NCI-H2029 treated with DMSO at 0.1 percent for 48 hours (cell line): Measurements from ENCODE around the gene UTP25.
A peak's percentile ranks its signal among the peaks of the same experiment; 100 is the strongest.

Experiments
- DNase-seq: peaks from one replicate; lab custom pipeline; 2025; lab: John Stamatoyannopoulos, UW

Gene UTP25

DNA sequence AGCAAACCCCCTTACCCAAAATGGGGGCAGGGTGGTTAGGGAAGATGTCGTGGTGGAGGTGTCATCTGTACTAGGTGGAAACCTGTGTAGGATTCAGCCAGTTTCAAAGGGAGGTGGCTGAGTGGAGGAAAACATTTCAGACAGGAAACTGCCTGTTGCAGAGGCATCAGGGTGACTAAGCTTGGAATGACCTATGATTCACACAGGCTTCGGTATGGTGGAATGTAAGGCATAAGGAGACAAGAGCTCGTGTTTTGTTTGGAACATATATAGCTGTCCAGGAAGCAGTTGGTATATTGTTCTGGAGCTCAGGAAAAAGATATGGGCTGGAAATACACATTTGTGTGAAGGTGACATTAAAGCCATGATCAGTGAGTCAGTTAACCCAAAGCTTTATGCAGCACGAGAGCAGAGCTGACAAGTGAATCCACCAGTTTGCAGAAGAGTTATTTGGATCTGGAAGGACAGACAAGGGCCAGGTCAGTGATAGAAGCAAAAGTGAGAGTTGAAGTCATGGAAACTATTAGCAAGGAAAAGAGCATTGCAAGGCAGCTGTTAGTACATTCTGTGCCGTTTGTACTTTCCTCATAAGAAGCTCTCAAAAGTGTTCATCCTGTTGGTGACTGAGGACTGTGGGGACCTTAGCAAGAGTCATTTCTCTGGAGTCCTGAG is 12.2 kb downstream of the UTP25 start:
- no peak for DNase-seq

GRCh38 chr1:209840611-209841010 is 12.8 kb downstream of the UTP25 start:
- no peak for DNase-seq

- no peak for DNase-seq
These were observed 17.1 kb downstream of the UTP25 start for GRCh38 chr1:209844695-209845407.

DNA sequence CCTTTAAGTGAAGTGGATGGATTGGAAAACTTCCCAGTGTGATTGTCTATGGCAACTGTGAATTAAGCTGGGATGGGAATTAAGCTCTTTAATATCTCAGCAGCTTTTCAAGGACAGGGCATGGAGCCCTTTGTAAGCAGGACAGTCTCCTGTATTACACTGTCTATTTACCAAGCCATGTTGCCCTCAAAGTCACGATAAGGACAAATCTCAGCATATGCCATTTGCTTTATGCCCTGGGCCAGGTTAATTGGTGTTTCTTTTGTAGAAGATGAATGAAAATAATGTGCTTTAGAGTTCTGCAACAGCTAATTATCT is 17.6 kb downstream of the UTP25 start:
- peak; percentile 58 for DNase-seq

DNA sequence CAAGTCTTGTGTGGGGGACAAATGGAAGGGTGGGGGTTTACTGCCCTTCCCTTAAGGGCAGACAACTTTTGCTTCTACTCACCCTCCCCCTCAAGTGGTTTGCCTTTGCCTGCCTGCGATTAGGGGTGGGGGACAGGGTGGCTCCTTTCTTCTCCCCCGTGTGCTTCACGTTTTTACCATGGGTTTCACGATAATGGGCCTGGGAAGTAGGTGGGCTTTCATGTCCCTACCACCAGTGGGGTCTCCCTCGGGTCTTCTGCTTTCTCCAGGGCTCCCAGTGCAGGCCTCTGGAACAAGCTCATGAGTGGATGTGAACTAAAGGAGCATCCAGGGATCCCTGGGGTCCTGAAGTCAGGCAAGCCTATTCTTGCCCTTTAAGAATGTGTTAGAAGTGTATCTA is 21.6 kb downstream of the UTP25 start:
- no peak for DNase-seq

DNA sequence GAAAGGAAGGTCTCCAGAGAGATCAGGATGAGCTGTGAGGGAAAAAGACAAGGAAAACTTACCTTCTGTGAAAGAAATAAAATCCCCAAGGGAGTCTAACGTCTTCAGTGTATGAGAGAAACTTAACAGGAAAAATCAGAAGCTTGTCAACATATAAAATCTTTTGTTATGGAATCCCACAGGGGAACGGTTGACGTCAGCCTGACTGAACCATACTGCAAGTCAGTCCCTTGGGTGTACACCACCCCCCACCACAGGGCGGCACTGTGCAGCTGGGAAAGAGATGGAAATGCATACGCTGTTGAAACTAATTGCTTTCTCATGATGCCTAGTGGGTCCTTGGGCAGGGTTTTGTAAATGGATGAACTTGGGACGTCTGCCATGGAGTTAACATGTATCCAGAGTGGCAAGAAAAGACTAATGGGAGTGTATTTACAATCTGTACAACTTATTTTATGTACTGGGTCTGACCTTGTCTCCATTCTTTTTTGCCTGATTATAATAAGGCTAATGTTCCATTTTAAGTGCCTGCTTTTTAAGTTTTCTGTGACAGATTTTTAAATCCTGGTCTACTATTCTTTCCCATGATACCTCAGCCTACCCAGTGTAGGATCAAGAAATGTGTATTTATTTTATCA is 22.7 kb downstream of the UTP25 start:
- no peak for DNase-seq

- no peak for DNase-seq
These were observed 25.9 kb downstream of the UTP25 start for GRCh38 chr1:209853676-209854075.

GRCh38 chr1:209854196-209854595 is 26.4 kb downstream of the UTP25 start:
- DNase-seq = no peak

DNA sequence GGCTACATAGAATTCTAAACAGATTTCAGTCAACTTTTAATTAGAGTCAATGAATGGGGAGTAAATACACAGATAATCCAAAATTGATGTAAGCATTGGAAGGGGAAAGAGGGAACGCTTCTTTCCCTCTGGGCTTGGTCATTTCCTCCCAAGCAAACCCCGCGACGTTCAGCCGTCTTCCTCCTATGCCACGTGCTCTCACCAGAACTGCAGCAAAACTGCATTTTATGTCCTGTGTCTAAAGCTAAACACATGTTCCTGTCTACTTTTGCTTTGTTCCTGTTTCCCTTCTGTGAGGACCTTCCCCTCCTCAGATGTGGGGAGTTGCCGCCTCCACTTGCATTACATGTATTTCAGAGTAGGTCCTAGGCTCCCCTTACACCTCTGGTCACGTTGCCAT is 27.2 kb downstream of the UTP25 start:
- no peak for DNase-seq

- DNase-seq = no peak
These were observed 27.9 kb downstream of the UTP25 start for GRCh38 chr1:209855623-209856022.

DNA sequence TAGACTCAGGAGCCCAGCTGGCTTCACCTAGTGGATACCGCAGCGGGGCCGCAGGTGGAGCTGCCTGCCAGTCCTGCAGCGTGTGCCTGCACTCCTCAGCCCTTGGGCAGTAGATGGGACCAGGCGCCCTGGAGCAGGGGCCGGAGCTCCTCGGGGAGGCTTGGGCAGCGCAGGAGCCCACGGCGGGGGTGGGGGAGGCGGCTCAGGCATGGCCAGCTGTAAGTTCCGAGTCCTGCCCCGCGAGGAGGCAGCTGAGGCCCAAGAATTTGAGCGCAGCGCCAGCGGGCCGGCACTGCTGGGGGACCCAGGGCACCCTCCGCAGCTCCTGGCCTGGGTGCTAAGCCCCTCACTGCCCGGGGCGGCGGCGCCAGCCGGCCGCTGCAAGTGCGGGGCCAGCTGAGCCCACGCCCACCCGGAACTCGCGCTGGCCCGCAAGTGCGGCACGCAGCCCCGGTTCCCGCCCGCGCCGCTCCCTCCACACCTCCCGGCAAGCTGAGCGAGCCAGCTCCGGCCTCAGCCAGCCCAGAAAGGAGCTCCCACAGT is 30.9 kb downstream of the UTP25 start:
- no peak for DNase-seq

GRCh38 chr1:209860293-209860881 is 32.6 kb downstream of the UTP25 start:
- DNase-seq = peak; percentile 69

DNA sequence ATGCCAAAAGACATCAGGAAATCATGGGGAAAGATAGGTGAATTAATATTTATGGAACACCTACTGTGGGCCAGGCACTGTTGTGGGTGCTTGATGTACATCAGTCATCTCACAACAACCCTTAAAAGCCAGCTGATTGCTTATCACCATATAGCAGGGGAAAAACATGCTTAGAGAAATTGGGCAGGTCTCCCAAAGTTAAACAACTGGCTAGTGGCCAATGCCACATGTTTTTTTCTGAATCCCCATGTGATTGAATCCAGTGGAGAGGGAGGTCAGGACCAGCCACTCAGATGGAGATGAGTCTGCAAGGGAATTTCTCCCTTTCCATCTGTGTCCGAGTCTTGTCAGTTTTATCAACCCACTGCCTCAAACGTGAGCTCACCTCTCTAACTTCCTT is 33.5 kb downstream of the UTP25 start:
- no peak for DNase-seq

DNA sequence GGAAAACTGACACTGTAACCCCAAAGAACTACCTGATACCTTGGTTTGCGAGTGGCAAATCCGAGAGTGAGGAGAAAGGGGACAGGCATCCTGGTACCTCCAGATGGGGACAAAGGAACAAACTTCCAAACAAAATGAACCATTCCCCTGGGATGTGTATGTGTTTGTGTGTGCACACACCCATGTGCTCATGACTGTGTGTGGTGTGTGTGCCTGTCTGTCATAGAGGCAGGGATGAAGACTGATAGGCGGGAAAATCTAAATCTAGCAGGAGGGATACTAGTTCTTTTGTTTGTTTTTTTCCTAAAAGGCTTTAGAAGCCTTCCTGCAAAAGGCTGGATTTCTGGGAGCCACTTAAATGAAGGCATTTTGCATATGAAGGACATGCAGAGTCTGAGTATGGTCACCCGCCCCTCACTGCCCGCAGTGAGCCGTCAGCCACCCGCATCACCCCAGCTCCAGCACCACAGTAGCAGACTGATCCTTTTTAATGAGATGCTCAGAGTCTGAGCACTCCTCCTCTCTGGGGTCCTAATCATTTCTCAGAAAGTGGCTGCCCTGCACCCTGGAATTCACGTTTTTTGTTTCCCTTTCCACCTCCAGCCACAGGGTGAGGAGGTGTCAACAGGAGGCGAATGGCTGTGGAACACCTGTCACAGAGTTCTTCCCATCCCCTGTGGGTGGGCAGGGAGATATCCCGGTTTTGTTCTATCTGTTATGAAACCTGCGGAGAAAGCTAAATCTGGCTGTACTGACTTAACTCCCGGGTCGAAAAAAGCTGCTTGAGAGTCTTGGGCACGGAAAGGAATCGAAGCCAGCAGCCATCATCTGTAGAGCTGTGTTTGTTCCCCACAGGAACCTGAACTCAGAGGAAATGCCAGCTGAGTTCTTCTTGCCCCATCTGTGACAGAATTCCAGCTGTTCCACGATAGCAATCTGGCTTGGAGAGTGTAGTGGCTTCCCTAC is 34.9 kb downstream of the UTP25 start:
- no peak for DNase-seq

- DNase-seq = no peak
These were observed 36.2 kb downstream of the UTP25 start for GRCh38 chr1:209863766-209864485.

DNA sequence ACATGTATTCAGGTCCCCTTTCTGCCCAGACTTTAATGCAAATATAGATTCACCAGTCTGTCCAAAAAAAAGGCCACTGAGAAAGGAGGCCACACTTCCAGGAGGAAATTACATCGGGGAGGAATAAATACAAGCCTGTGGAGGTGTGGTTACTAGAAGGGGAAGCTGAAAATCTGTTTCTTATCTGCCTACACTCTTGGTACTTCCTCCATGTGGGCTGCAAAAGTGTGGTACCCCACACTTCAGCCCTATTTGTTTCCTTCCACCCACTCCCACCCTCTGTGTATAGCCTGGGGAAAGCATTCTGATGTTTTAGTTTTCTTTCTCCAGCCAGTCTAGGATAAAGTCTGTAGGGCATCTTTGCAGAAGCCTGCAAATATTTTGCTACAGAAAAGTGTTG is 38.4 kb downstream of the UTP25 start:
- no peak for DNase-seq

DNA sequence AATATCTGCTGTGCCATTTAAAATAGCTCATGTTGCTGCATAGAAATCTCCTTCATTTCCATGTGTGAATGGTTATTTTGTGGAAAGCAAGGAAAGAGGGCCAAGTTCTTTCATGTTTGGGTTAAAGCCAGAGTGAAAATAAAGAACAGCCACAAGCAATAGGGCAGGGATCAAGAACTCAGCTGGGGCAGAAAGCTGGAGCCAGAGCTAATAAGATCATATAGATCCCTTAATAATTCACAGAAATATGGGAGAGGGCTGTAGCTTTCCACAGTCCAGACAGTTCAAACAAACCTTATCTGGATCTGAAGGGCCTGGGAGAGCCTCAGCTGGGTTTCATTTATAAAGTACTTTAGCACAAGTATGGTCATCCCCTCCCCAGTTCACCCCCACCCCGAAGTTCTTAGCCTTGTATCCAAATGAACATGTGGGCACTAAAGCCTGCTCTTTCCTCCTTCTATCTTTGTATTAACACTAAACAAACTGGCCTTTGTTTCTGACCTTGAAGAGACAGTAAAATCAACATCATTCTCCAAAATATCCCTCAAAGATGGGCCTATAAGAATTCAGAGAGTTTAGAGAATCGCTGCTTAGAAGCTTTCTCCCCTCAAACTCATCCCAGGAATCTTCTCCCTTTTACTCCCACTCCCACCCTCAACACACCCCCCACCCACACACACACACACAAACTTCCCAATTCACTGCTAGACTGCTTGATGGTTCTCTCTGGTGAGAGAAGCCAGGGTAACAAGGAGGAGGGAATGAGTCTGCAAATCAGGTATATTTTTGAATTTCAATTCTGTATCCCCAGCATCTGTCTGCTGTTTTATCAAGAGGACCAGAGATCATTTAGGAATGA is 41.7 kb downstream of the UTP25 start:
- no peak for DNase-seq

DNA sequence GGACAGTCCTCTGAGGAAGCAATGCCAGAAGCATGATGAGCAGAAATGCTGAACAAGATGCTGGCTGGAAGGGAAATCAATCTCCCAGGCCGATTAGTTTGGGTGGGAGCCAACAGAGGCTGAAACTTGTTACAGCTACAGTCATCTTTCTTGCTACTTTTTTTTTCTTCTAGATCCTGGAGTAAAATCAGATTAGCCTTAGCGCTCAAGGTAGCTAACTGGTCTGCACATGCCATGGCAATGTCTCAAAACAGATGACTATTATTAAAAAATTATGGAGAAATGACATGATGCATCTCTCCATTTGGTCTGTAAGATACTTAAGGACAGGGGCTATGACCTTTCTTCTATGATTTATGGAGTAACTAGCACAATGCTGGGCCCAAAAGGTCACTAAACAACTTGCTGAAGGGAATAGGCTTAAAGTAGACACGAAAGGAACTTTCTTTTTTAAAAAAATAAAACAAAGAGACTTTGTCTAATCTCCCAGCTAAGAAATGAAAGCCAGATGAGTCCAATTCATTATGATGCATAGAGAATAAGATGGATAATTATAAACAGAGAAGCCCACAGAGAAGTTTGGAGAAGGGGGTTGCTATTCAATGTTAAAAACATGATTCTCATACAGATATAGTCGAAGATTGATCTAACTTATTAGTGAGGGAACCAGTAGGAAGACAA is 42.5 kb downstream of the UTP25 start:
- no peak for DNase-seq

DNA sequence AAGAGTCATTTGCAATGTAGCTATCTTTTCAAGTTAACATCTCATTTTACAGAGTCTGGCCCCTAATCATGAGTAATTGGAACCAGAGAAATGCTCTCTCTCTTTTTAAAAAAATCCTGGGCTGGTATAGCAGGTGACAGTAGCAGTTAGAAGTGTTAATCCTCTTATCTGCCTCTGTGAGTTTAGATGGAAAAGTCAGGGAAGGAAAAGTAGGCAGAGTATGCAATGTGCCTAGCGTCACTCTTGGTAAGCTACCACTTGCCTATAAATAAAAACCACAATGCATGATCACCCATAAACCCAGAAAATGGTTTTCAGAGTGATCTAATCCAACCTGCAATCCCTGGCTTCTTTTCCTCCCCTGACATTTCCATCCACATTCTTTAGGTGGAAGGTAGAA is 43.2 kb downstream of the UTP25 start:
- DNase-seq = no peak
